Caco-2 (cell line): ENCODE results near the gene PRKG2. TPM values are rescaled to one million over a fixed set of nuclear protein-coding genes. Genes with fewer than 3 reads are reported as not detected.

Experiments
- BruUV-seq: library from RNA; stranded (reverse); fragments of 400-500 nt; replicated peaks from 2 replicates; lab custom pipeline; 2021; lab: Mats Ljungman, UMichigan
- CTCF ChIA-PET: fragments of 300-600 bp; sonication (Branson Sonifier 250); formaldehyde crosslinking; loops from one replicate; lab custom pipeline; 2022; ENCODE audit warnings: antibody characterized with exemption; lab: Charles Lee
- POLR2A ChIA-PET: fragments of 300-600 bp; sonication (Branson Sonifier 250); formaldehyde crosslinking; loops from one replicate; lab custom pipeline; 2022; ENCODE audit warnings: antibody characterized with exemption; lab: Charles Lee
- DNase-seq, 2 experiments: peaks; one replicate each; pipeline versions ENCODE4 v3.0.0 to v3.0.0-alpha.2; 2020 to 2022
- H3K27me3 ChIP-seq: replicated peaks from 2 replicates; pipeline ENCODE4 v1.6.0; 2011; ENCODE audit warnings: low read length; ENCODE audit not compliant: control insufficient read depth, insufficient read depth
- H3K36me3 ChIP-seq: 2 replicates; pipeline ENCODE4 v1.5.1; 2011; ENCODE audit warnings: low read length; ENCODE audit not compliant: control insufficient read depth, insufficient read depth
- H3K4me1 ChIP-seq: fragments of 250-450 bp; sonication (Bioruptor Pico); 2 replicates; pipeline ENCODE4 v1.5.1; 2020; ENCODE audit warnings: mild to moderate bottlenecking
- H3K4me3 ChIP-seq: 2 replicates; pipeline ENCODE4 v1.5.1; 2011; ENCODE audit warnings: low read depth, mild to moderate bottlenecking, control low read depth, low read length
- H3K9me3 ChIP-seq: fragments of 250-450 bp; sonication (Bioruptor Pico); 2 replicates; pipeline ENCODE4 v1.5.1; 2020; ENCODE audit warnings: mild to moderate bottlenecking, moderate library complexity
- H3K27ac Mint-ChIP-seq: one replicate; pipeline ENCODE4 v1.8.0; 2022; ENCODE audit warnings: mixed read lengths; ENCODE audit not compliant: unreplicated experiment
- H3K27me3 Mint-ChIP-seq: one replicate; pipeline ENCODE4 v1.8.0; 2022; ENCODE audit warnings: mixed read lengths; ENCODE audit not compliant: insufficient read depth, unreplicated experiment
- H3K36me3 Mint-ChIP-seq: one replicate; pipeline ENCODE4 v1.8.0; 2022; ENCODE audit warnings: mild to moderate bottlenecking, mixed read lengths; ENCODE audit not compliant: insufficient read depth, unreplicated experiment
- H3K4me1 Mint-ChIP-seq: one replicate; pipeline ENCODE4 v1.8.0; 2022; ENCODE audit warnings: low read depth, mixed read lengths; ENCODE audit not compliant: unreplicated experiment
- H3K4me3 Mint-ChIP-seq: one replicate; pipeline ENCODE4 v1.8.0; 2022; ENCODE audit warnings: mild to moderate bottlenecking, moderate library complexity, mixed read lengths; ENCODE audit not compliant: unreplicated experiment
- H3K9me3 Mint-ChIP-seq: one replicate; pipeline ENCODE4 v1.8.0; 2022; ENCODE audit warnings: mixed read lengths; ENCODE audit not compliant: unreplicated experiment
- CTCF ChIP-seq, 2 experiments: fragments of 200-600 bp in 1 of 2; IDR thresholded peaks; 1 replicate in 1 of 2; 2 replicates in 1 of 2; pipeline versions ENCODE4 v1.5.1 to v1.8.0; 2011 to 2022; ENCODE audit warnings: antibody characterized with exemption in 1 of 2, control low read depth in 1 of 2, inconsistent platforms in 1 of 2, low read depth in 1 of 2, low read length in 1 of 2, mild to moderate bottlenecking in 1 of 2, moderate library complexity in 1 of 2; ENCODE audit not compliant: insufficient read depth in 1 of 2, severe bottlenecking in 1 of 2, unreplicated experiment in 1 of 2
- intact Hi-C: fragments of 100-400 bp; cut with micrococcal nuclease; formaldehyde crosslinking; loops from one replicate; pipeline ENCODE4 v1.10.0; 2022; ENCODE audit not compliant: unreplicated experiment
- total RNA-seq: library from RNA; stranded (reverse); gene quantifications from 2 replicates; pipeline ENCODE4 v1.2.3, GENCODE V29; 2022

Gene PRKG2
- total RNA-seq, 1 experiment from 2014 or later, result 5.6 TPM

GRCh38 chr4:81256059-81256970 lies 41.3 kb upstream of the PRKG2 start:
- no peak for TF ChIP-seq CTCF (IDR thresholded peaks at IDR 0.05; ENCODE audit: insufficient read depth in 1 of 2, low read depth in 1 of 2, low read length in 1 of 2, severe bottlenecking in 1 of 2, unreplicated experiment in 1 of 2)
- ChIA-PET CTCF (no interaction called here), POLR2A (no interaction called here)
- H3K4me3 Mint-ChIP-seq, result no peak overlapping the region
- no peak overlapping the region for H3K4me3 ChIP-seq
- peaks cover 19% of the 10 kb centered on the region for H3K4me1 Mint-ChIP-seq
- H3K36me3 ChIP-seq, result no peaks in the 10 kb centered on the region
- peaks cover 36% of the 10 kb centered on the region for H3K4me1 ChIP-seq
- BruUV-seq, result no TSS peak
- no peaks in the 10 kb centered on the region for H3K9me3 ChIP-seq
- H3K27ac Mint-ChIP-seq, result no peak overlapping the region
- no peak for DNase-seq
- intact Hi-C loops, result loop anchor here (2.0 to 5.0 kb wide), 2 partner anchors 71 to 94 kb away; no protein-coding TSS in a partner anchor
- peaks cover 32% of the 10 kb centered on the region for H3K9me3 Mint-ChIP-seq
- peaks cover 10% of the 10 kb centered on the region for H3K36me3 Mint-ChIP-seq
- H3K27me3 Mint-ChIP-seq, result no peaks in the 10 kb centered on the region
- no peaks in the 10 kb centered on the region for H3K27me3 ChIP-seq

- ChIA-PET CTCF (no interaction called here), POLR2A (no interaction called here)
- H3K27me3 ChIP-seq, result no peaks in the 10 kb centered on the region
- Mint-ChIP-seq H3K4me3 (no peak overlapping the region), H3K36me3 (peaks cover 10% of the 10 kb centered on the region), H3K9me3 (peaks cover 30% of the 10 kb centered on the region), H3K27ac (no peak overlapping the region), H3K27me3 (no peaks in the 10 kb centered on the region), H3K4me1 (peaks cover 19% of the 10 kb centered on the region)
- H3K36me3 ChIP-seq, result no peaks in the 10 kb centered on the region
- TF ChIP-seq CTCF (IDR thresholded peaks at IDR 0.05; ENCODE audit: insufficient read depth in 1 of 2, low read depth in 1 of 2, low read length in 1 of 2, severe bottlenecking in 1 of 2, unreplicated experiment in 1 of 2), result no peak
- DNase-seq, result no peak
- BruUV-seq, result no TSS peak
- intact Hi-C loops, result loop anchor here (5.0 kb wide), 1 partner anchor 72 kb away; no protein-coding TSS in a partner anchor
- H3K4me1 ChIP-seq, result peaks cover 36% of the 10 kb centered on the region
- no peak overlapping the region for H3K4me3 ChIP-seq
- no peaks in the 10 kb centered on the region for H3K9me3 ChIP-seq
Observed at GRCh38 chr4:81255524-81255923, 40.5 kb upstream of the PRKG2 start.

GRCh38 chr4:81250430-81250829 lies 35.4 kb upstream of the PRKG2 start:
- peaks cover 5% of the 10 kb centered on the region for H3K4me1 Mint-ChIP-seq
- Histone ChIP-seq H3K27me3 (no peaks in the 10 kb centered on the region), H3K4me1 (peaks cover 10% of the 10 kb centered on the region; the same call in 1 of the 2 replicates), H3K4me3 (no peak overlapping the region), H3K36me3 (no peaks in the 10 kb centered on the region), H3K9me3 (no peaks in the 10 kb centered on the region)
- no peak overlapping the region for H3K27ac Mint-ChIP-seq
- H3K27me3 Mint-ChIP-seq, result no peaks in the 10 kb centered on the region
- DNase-seq, result no peak
- CTCF ChIA-PET, result no interaction called here
- BruUV-seq, result no TSS peak
- POLR2A ChIA-PET, result no interaction called here
- no peaks in the 10 kb centered on the region for H3K36me3 Mint-ChIP-seq
- H3K4me3 Mint-ChIP-seq, result no peak overlapping the region
- intact Hi-C loops, result no loop called here
- H3K9me3 Mint-ChIP-seq, result peaks cover 10% of the 10 kb centered on the region
- TF ChIP-seq CTCF (IDR thresholded peaks at IDR 0.05; ENCODE audit: insufficient read depth in 1 of 2, low read depth in 1 of 2, low read length in 1 of 2, severe bottlenecking in 1 of 2, unreplicated experiment in 1 of 2), result no peak
